DND-41 (cell line): ENCODE data around the gene ALG11.

Experiments
- ATAC-seq: fragments of 200-7000 bp; cut with Tn5 transposase; 3 replicates; pipeline ENCODE4 v1.9.1; 2021; ENCODE audit warnings: low read depth; ENCODE audit not compliant: insufficient read depth
- DNase-seq: peaks from one replicate; pipeline ENCODE4 v3.0.0-alpha.2; 2020
- H2AFZ ChIP-seq: 2 replicates; pipeline ENCODE4 v1.6.0; 2012; ENCODE audit warnings: low read depth, low read length
- H3K27ac ChIP-seq: 2 replicates; pipeline ENCODE4 v1.5.1; 2012; ENCODE audit warnings: low read length, inconsistent platforms
- H3K27me3 ChIP-seq: fragments of 200-600 bp; sonication (generic); 2 replicates; pipeline ENCODE4 v1.6.0; 2012; ENCODE audit warnings: low read length, mild to moderate bottlenecking, inconsistent platforms; ENCODE audit not compliant: insufficient read depth, poor library complexity
- H3K36me3 ChIP-seq: 2 replicates; pipeline ENCODE4 v1.5.1; 2012; ENCODE audit warnings: low read length, inconsistent platforms; ENCODE audit not compliant: insufficient read depth
- H3K4me1 ChIP-seq: 2 replicates; pipeline ENCODE4 v1.5.1; 2012; ENCODE audit warnings: mild to moderate bottlenecking, low read length; ENCODE audit not compliant: insufficient read depth
- H3K4me2 ChIP-seq: 2 replicates; pipeline ENCODE4 v1.6.0; 2012; ENCODE audit warnings: mild to moderate bottlenecking, moderate library complexity, low read length, inconsistent platforms; ENCODE audit not compliant: insufficient read depth
- H3K4me3 ChIP-seq, 2 experiments: fragments of 200-600 bp in 1 of 2; shearing (Covaris generic) in 1 of 2; 2 replicates each; pipeline ENCODE4 v1.5.1; 2012 to 2016; ENCODE audit warnings: inconsistent platforms in 2 of 2, low read length in 2 of 2, mild to moderate bottlenecking in 2 of 2, low read depth in 1 of 2, moderate library complexity in 1 of 2
- H3K79me2 ChIP-seq: 2 replicates; pipeline ENCODE4 v1.6.0; 2012; ENCODE audit warnings: low read length, inconsistent platforms; ENCODE audit not compliant: insufficient read depth
- H3K9ac ChIP-seq: 2 replicates; pipeline ENCODE4 v1.6.0; 2012; ENCODE audit warnings: low read depth, mild to moderate bottlenecking, inconsistent platforms, low read length, moderate library complexity
- H3K9me3 ChIP-seq: 2 replicates; pipeline ENCODE4 v1.5.1; 2012; ENCODE audit warnings: low read length, moderate library complexity, mild to moderate bottlenecking, inconsistent platforms; ENCODE audit not compliant: insufficient read depth, severe bottlenecking
- H4K20me1 ChIP-seq: 2 replicates; pipeline ENCODE4 v1.6.0; 2012; ENCODE audit warnings: low read length; ENCODE audit not compliant: insufficient read depth
- EZH2 ChIP-seq: IDR thresholded peaks from 3 replicates; pipeline ENCODE4 v1.6.1; 2012; ENCODE audit warnings: borderline replicate concordance, low read depth, mild to moderate bottlenecking, moderate library complexity, low read length, inconsistent platforms; ENCODE audit not compliant: severe bottlenecking
- TF ChIP-seq, protein P1 (sequence below): IDR thresholded peaks from 2 replicates; pipeline ENCODE4 v1.5.1; 2012; ENCODE audit warnings: borderline replicate concordance, low read length, moderate library complexity, mild to moderate bottlenecking; ENCODE audit not compliant: poor library complexity, severe bottlenecking; ENCODE audit errors: extremely low read depth

Gene ALG11

GRCh38 chr13:51988988-51989618 lies 23.1 kb upstream of the ALG11 start:
- no peak overlapping the region for H3K9ac ChIP-seq
- H3K4me1 ChIP-seq, result no peaks in the 10 kb centered on the region
- no peak for TF ChIP-seq EZH2
- TF ChIP-seq, protein P1, sequence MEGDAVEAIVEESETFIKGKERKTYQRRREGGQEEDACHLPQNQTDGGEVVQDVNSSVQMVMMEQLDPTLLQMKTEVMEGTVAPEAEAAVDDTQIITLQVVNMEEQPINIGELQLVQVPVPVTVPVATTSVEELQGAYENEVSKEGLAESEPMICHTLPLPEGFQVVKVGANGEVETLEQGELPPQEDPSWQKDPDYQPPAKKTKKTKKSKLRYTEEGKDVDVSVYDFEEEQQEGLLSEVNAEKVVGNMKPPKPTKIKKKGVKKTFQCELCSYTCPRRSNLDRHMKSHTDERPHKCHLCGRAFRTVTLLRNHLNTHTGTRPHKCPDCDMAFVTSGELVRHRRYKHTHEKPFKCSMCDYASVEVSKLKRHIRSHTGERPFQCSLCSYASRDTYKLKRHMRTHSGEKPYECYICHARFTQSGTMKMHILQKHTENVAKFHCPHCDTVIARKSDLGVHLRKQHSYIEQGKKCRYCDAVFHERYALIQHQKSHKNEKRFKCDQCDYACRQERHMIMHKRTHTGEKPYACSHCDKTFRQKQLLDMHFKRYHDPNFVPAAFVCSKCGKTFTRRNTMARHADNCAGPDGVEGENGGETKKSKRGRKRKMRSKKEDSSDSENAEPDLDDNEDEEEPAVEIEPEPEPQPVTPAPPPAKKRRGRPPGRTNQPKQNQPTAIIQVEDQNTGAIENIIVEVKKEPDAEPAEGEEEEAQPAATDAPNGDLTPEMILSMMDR, result no peak
- no peak overlapping the region for H3K4me3 ChIP-seq
- H2AFZ ChIP-seq, result no peak overlapping the region
- H3K27me3 ChIP-seq, result no peaks in the 10 kb centered on the region
- no peak for ATAC-seq
- no peak overlapping the region for H3K27ac ChIP-seq
- H3K9me3 ChIP-seq, result no peaks in the 10 kb centered on the region
- H3K79me2 ChIP-seq, result no peaks in the 10 kb centered on the region
- H4K20me1 ChIP-seq, result no peaks in the 10 kb centered on the region
- no peak for DNase-seq
- no peak overlapping the region for H3K4me2 ChIP-seq
- no peaks in the 10 kb centered on the region for H3K36me3 ChIP-seq

DNA sequence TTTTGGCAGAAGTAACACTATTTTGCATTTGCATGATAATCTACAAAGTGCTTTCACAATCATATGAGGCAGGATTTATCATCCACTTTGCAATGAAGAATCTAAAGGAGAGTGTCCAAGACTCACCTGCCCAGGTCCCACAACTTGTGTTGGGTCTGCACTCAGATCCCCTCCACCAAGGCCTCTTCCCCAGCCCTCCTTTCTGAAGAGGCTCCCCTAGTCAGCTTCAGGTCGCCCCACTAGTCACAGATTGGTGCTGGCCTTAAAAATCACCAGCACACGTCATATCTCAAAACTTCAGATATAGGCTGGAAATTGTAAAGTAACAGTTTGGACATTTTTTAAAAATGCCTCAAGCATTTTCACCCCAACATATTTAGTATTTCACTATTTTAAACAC lies 18.5 kb upstream of the ALG11 start:
- ATAC-seq, result no peak
- no peak overlapping the region for H2AFZ ChIP-seq
- H3K4me1 ChIP-seq, result no peaks in the 10 kb centered on the region
- TF ChIP-seq, protein P1, result no peak
- TF ChIP-seq EZH2, result no peak
- no peak overlapping the region for H3K4me2 ChIP-seq
- no peak overlapping the region for H3K27ac ChIP-seq
- no peak overlapping the region for H3K4me3 ChIP-seq
- no peaks in the 10 kb centered on the region for H3K9me3 ChIP-seq
- no peaks in the 10 kb centered on the region for H3K79me2 ChIP-seq
- peaks cover 13% of the 10 kb centered on the region for H3K27me3 ChIP-seq
- DNase-seq, result no peak
- no peaks in the 10 kb centered on the region for H3K36me3 ChIP-seq
- H4K20me1 ChIP-seq, result no peaks in the 10 kb centered on the region
- H3K9ac ChIP-seq, result no peak overlapping the region

DNA sequence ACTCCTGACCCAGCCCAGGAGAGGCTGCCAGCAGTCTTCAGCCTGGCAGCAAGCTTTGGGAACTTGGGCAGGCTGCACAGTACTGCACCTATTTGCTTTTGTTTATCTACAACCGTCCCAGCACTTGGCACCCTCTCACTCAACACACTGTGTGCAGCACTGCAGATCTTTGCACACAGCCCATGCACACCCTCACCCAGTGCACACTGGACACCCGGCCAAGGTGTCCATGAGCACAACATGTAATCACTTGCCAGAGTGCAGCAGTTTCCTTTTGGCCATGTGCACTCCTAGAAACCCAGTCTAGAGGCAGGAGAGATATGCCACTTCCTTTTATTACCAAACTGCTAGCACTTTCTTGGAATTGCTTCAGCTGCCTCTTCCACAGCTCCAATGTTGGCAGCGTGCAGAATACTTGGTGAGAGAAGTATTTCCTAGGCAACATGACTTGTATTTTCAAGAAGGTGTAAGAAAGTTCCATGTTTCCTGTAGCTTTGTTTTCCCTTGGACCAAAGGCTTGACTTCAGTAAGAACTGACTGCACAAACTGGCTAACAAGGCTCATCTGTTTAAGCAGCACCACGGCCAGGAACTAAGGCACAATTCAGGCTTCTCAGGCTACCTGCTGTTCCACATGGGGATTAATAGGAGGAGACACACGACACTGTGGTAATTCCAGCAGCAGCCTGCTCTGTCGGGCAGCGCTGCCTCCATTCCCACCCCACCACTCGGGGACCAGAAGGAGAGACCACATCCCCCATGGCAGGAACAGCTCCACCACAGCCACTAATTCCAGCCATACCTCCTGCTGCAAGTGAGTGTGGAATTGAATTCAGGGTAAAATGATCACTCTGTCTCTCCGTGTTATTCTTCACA lies 16.3 kb upstream of the ALG11 start:
- DNase-seq (no peak), ATAC-seq (no peak; the same call in 2 of the 3 replicates)
- Histone ChIP-seq H3K4me1 (no peaks in the 10 kb centered on the region), H3K27me3 (peaks cover 18% of the 10 kb centered on the region), H3K9me3 (no peaks in the 10 kb centered on the region), H3K4me2 (no peak overlapping the region), H4K20me1 (no peaks in the 10 kb centered on the region), H3K9ac (no peak overlapping the region), H3K36me3 (no peaks in the 10 kb centered on the region), H3K79me2 (no peaks in the 10 kb centered on the region), H3K27ac (no peak overlapping the region), H3K4me3 (no peak overlapping the region), H2AFZ (no peak overlapping the region)
- no peak for TF ChIP-seq EZH2
- TF ChIP-seq, protein P1, result no peak
